Measurements from ENCODE around the gene NECAP2.

NECAP2 gene

DNA sequence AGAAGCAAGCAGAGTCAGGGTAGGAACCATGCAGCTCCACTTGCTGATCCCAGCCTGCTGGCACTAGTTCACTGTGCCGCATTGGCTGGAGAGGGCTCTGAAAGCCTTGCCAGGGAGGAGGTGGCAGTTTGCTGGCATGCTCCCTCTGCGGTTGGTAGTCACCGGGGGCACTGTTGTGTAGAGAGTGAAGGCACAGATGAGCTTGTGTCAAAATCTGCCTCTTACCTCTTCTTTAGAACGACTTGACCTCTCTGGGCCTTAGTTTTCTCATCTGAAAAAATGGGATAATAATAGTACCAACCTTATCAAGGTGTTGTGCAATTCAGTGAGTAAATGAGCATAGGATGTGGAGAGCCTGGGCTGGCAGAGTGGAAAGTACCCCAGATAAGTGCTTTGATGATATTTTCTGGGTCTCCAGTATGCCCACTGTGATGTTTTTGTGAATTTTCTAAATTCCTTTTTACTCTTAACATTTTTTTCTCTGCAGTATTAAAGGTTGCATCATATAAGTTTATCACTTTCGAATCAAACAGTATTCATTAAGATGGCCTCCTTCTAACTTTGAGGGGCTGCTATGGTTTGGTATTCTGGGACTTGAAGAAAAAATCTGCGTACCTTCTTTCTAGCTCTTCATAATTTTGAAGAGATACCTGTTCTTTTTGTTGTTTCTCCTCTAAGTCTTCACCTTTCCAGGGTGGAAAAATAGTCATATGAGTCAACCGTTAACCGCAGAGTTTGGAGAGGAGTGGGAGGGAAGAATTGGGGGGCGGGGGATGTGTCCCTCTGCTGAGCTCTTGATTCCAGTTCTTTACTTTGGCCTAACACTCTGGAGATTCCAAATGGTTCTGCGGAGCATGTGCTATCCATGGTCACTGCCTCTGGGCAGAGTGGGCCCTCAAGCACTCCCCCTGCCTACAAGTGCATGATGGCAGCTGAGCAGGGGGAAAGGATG lies 46.7 kb upstream of the NECAP2 start:
- H3K36me3 ChIP-seq (replicated peaks; ENCODE audit: insufficient read depth, low read length), result peaks cover 3% of the 10 kb centered on the region; the same call in 1 of the 2 replicates
- H3F3A ChIP-seq (ENCODE audit: insufficient read depth, low read length), result no peaks in the 10 kb centered on the region
- no peak overlapping the region for H3K27ac ChIP-seq (ENCODE audit: low read length)
- H3K9ac ChIP-seq (ENCODE audit: low read length), result no peak overlapping the region
- peaks cover 54% of the 10 kb centered on the region for H3K79me2 ChIP-seq (ENCODE audit: low read length)
- H3K9me2 ChIP-seq (replicated peaks; ENCODE audit: insufficient read depth, low read length), result no peaks in the 10 kb centered on the region
- no peaks in the 10 kb centered on the region for H3K27me3 ChIP-seq (replicated peaks; ENCODE audit: insufficient read depth, low read length)
- H3K4me1 ChIP-seq (ENCODE audit: low read length), result no peaks in the 10 kb centered on the region
- no peak for DNase-seq
- no peaks in the 10 kb centered on the region for H3K9me3 ChIP-seq (replicated peaks; ENCODE audit: insufficient read depth, low read length)
- H4K20me1 ChIP-seq (ENCODE audit: insufficient read depth, low read length), result peaks cover 40% of the 10 kb centered on the region
- TF ChIP-seq EZH2 (optimal IDR thresholded peaks at IDR 0.05; ENCODE audit: low read depth, low read length), result no peak
- TF ChIP-seq EZH2phosphoT487 (IDR thresholded peaks at IDR 0.05; ENCODE audit: low read length), result no peak
- no peak for TF ChIP-seq CTCF (IDR thresholded peaks at IDR 0.05; ENCODE audit: low read length)
- H3K4me2 ChIP-seq (ENCODE audit: low read depth, low read length), result no peak overlapping the region
- no peak overlapping the region for H2AFZ ChIP-seq (ENCODE audit: low read length)
- no peak overlapping the region for H3K4me3 ChIP-seq (ENCODE audit: low read length)

DNA sequence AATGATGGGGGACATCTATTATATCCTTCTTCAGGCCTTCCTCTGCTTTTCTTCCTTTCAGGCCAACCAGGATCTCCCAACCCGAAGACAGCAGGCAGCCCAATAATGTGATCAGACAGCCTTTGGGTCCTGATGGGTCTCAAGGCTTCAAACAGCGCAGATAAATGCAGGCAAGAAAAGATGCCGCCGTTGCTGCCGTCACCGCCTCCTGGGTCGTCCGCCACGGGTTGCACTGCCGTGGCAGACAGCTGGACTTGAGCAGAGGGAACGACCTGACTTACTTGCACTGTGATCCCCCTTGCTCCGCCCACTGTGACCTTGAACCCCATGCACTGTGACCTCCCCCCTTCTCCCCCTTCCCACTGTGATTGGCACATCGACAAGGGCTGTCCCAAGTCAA lies 45.5 kb upstream of the NECAP2 start:
- no peak overlapping the region for H2AFZ ChIP-seq (ENCODE audit: low read length)
- H3K79me2 ChIP-seq (ENCODE audit: low read length), result peaks cover 45% of the 10 kb centered on the region
- no peak for DNase-seq
- no peak overlapping the region for H3K4me2 ChIP-seq (ENCODE audit: low read depth, low read length)
- H3K4me1 ChIP-seq (ENCODE audit: low read length), result no peaks in the 10 kb centered on the region
- no peaks in the 10 kb centered on the region for H3K9me2 ChIP-seq (replicated peaks; ENCODE audit: insufficient read depth, low read length)
- peaks cover 3% of the 10 kb centered on the region; the same call in 1 of the 2 replicates for H3K36me3 ChIP-seq (replicated peaks; ENCODE audit: insufficient read depth, low read length)
- H3K4me3 ChIP-seq (ENCODE audit: low read length), result no peak overlapping the region
- no peaks in the 10 kb centered on the region for H3K27me3 ChIP-seq (replicated peaks; ENCODE audit: insufficient read depth, low read length)
- H3K9ac ChIP-seq (ENCODE audit: low read length), result no peak overlapping the region
- TF ChIP-seq EZH2 (optimal IDR thresholded peaks at IDR 0.05; ENCODE audit: low read depth, low read length) (no peak), CTCF (IDR thresholded peaks at IDR 0.05; ENCODE audit: low read length) (no peak), EZH2phosphoT487 (IDR thresholded peaks at IDR 0.05; ENCODE audit: low read length) (no peak)
- no peaks in the 10 kb centered on the region for H3F3A ChIP-seq (ENCODE audit: insufficient read depth, low read length)
- H3K9me3 ChIP-seq (replicated peaks; ENCODE audit: insufficient read depth, low read length), result no peaks in the 10 kb centered on the region
- H3K27ac ChIP-seq (ENCODE audit: low read length), result no peak overlapping the region
- H4K20me1 ChIP-seq (ENCODE audit: insufficient read depth, low read length), result peaks cover 35% of the 10 kb centered on the region

DNA sequence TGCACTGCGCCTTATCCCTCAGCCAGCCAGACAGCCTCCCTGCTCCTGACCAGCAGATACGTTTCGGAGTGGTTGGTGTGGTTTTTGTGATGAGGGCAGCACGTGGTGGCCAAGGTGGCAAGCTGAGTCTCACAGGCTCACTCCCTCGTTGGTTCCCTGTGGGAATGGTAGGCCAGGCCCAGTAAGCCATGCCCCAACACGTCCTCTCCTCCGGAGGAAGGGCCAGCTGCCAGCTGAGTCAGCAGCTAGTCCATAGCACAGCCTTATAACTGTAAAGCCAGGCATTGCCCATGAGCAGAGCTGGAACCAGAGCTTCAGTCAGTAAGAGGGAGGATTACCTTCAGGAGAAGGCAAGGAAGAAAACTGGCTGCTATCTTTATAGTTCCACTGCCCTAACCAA lies 43.9 kb upstream of the NECAP2 start:
- no peaks in the 10 kb centered on the region for H3K9me2 ChIP-seq (replicated peaks; ENCODE audit: insufficient read depth, low read length)
- H3K36me3 ChIP-seq (replicated peaks; ENCODE audit: insufficient read depth, low read length), result 0 out of 2 replicates have a peak, but pooled peaks cover 3% of the 10 kb centered on the region
- no peak for TF ChIP-seq EZH2 (optimal IDR thresholded peaks at IDR 0.05; ENCODE audit: low read depth, low read length)
- no peak for TF ChIP-seq EZH2phosphoT487 (IDR thresholded peaks at IDR 0.05; ENCODE audit: low read length)
- TF ChIP-seq CTCF (IDR thresholded peaks at IDR 0.05; ENCODE audit: low read length), result no peak
- no peaks in the 10 kb centered on the region for H3K9me3 ChIP-seq (replicated peaks; ENCODE audit: insufficient read depth, low read length)
- H2AFZ ChIP-seq (ENCODE audit: low read length), result no peak overlapping the region
- H3K27ac ChIP-seq (ENCODE audit: low read length), result no peak overlapping the region
- no peak overlapping the region for H3K4me3 ChIP-seq (ENCODE audit: low read length)
- H3K79me2 ChIP-seq (ENCODE audit: low read length), result peaks cover 29% of the 10 kb centered on the region
- H3K4me1 ChIP-seq (ENCODE audit: low read length), result no peaks in the 10 kb centered on the region
- no peaks in the 10 kb centered on the region for H3F3A ChIP-seq (ENCODE audit: insufficient read depth, low read length)
- DNase-seq, result no peak
- no peaks in the 10 kb centered on the region for H3K27me3 ChIP-seq (replicated peaks; ENCODE audit: insufficient read depth, low read length)
- H3K4me2 ChIP-seq (ENCODE audit: low read depth, low read length), result no peak overlapping the region
- peaks cover 24% of the 10 kb centered on the region for H4K20me1 ChIP-seq (ENCODE audit: insufficient read depth, low read length)
- H3K9ac ChIP-seq (ENCODE audit: low read length), result no peak overlapping the region
